Bone marrow (tissue), 2 donors: Measurements from ENCODE around the gene HELLS.
"Not testable (repeated sequence)": the region's sequence is repeated elsewhere in the genome, so short reads cannot be mapped to it uniquely, and the experiment has no call there.

Source experiments
- DNase-seq, 2 donors: peaks; one replicate each; lab custom pipeline; 2025; lab: John Stamatoyannopoulos, UW

Gene HELLS

DNA sequence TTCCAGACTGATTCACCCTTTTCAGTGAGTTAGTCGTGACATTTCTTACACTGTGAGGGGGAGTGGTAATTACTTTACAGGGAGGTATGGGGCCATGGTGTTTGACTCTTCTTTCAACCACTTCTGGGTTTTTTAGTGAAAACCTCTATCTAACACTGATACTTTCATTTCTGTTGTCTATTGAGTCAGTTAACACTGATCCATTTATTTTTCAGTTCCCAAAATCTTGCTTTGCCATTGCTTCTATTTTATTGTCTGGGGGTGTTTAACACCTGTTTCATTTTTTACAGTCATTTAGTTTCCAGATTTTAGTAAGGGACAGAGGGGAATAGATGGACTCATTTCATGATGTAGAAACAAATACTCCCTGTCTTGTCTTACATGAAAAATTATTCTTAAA, 61.5 kb downstream of the HELLS start:
- DNase-seq, result no peak

DNA sequence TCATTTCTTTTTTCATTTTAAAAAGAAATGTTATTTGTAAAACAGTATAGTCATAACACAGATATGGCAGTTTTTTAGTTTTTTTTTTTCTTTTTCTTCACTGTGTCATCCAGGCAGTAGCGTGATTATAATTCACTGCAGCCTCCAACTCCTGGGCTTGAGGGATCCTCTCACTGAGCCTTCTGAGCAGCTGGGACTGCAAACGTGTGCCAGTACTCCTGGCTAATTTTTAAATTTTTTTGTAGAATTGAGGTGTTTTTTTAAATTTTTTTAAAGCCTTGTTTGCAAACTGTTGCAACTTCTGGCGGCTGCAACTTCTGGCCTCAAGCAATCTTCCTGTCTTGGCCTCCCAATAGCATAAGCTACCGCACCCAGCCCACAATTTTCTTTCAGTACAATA, 63.0 kb downstream of the HELLS start:
- DNase-seq, result no peak

DNA sequence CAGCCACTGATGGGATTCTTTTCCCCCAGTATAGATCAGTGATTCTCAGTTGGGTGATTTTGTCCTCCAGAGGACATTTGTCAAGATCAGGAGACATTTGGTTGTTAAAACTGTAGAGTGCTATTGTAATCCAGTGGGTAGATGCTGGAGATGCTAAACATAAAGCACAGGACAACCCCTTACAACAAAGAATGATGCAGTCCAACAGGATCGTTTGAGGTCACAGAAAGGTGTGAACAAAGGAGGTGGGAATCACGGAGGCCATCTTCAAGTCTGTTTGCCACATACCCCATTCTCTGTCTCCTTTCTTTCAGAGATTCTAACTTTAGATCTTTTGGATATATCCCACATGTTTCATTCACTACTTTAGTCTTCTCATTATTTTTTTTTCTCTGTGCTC, 69.0 kb downstream of the HELLS start:
- DNase-seq, result no peak

DNA sequence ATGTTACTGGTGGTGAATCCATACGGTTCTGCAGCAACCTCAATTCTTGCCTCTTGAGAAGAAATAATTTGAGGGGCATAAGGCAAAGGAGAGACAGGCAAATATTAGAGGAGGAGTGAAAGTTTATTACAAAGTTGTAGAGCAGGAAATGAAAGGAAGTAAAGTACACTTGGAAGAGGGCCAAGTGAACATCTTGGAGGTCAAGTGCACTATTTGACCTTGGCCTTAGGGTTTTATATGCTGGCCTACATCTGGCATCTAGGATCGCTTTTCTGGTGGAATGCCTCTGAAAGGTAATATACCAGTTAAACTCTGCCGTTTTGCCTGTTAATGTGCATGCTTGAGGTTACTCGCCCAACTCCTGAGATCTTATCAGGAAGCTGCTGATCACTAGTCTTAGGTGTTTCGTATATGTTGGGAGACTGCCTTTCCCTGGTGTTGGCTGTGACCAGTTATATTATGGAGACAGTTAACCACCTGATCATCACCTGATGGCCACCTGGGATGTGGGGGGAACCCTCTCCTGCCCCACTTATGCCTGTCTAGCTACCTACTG, 71.9 kb downstream of the HELLS start:
- no peak for DNase-seq

DNA sequence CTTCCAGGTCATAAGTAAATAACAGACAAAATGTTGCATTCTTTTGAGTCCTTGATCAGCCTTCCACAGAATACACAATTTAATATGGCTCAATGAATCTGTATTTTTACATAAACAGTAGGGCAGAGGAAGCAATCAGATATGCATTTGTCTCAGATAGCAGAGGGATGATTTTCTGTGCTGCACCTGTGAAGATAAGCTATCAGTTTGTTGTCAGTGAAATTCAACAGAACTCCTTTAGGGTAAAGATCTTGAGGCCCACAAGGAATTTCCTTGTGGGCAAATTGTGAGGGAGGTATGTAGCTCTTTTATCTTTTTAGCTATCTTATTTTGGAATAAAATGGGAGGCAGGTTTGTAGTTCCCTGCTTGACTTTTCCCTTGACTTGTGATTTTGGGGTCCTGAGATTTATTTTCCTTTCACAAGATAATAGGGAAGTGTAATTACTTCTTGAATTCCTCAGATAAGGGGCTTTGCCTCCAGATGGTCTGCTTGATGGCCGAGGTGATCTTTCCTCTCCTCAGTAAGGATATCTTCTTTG, 77.1 kb downstream of the HELLS start:
- no peak for DNase-seq

DNA sequence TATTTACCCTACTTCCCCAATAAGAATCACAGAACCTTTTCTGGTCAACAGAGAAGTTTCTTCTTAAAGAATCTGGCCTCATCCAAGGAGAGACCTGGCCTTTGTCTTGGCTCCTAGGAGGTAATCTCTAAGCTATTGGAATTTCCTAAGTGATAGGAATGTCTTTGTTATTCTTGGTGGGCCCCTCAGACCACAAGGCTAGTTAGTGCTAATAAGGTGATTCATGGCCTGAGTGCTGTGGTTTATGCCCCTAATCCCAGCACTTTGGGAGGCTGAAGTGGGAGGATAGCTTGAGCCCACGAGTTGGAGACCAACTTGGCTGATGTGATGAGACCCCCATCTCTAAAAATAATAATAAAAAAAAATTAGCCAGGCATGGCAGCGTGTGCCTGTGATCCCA, 78.0 kb downstream of the HELLS start:
- no peak for DNase-seq

DNA sequence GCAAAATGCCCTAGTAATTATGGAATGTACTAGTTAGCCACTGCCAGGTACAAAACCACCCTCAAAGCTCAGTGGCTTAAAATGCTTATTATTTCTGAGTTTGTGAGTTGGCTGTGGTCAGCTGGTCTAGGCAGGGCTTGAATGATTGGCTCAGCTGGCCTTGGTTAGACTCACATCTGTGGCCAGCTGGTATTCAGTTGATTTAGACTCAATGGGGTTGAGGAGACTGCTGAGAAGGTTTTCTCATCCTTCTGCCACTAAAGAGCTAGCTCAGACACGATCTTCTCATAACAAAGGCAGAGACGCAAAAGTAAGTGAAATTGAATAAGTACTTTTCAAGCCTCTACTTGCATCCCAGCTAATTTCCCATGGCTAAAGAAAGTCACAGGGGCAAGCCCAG, 80.9 kb downstream of the HELLS start:
- DNase-seq, result no peak

DNA sequence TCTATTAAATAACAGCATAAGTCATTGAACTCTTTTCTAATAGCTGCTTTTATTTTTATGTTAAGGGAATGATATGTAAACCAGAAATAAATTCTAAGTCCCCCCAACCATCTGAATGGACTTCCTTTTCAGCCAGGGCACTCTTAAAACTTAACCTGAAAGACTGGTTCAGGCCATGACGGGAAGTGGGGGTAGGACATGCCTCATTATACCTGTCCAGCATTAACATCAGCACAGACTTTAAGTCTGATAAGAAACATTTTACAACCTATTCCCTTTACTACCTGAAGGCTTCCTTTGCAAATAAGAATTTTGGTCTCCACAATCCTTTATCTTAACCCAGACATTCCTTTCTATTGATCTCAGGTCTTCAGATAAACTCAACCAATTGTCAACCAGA, 81.9 kb downstream of the HELLS start:
- DNase-seq, result no peak

DNA sequence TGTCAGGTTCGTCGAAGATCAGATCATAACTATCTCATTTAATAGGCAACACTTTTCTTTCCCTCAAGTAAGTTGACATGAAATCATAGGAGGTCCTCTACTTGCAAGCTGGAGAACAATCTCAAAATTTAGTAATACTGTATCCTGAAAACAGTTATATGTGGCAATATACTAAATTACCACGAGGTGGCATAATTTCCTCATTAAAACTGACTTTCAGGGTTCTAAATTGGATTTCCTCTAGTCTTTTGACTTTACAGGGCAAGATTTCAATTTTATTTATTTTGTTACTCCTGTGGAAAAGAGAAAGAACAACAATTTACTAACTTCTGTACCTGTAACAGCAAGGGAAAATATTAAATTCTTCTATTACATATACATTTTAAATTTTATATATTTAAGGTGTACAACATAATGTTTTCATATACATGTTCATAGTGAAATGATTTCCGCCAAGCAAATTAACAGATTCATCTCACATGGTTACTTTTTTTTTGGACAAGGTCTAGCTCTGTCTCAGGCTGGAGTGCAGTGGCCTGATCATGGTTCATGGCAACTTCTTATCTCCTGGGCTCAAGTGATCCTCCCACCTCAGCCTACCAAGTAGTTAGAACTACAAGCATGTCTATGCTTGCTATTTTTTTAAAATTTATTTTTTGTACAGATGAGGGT, 84.6 kb downstream of the HELLS start:
- DNase-seq, result no peak

DNA sequence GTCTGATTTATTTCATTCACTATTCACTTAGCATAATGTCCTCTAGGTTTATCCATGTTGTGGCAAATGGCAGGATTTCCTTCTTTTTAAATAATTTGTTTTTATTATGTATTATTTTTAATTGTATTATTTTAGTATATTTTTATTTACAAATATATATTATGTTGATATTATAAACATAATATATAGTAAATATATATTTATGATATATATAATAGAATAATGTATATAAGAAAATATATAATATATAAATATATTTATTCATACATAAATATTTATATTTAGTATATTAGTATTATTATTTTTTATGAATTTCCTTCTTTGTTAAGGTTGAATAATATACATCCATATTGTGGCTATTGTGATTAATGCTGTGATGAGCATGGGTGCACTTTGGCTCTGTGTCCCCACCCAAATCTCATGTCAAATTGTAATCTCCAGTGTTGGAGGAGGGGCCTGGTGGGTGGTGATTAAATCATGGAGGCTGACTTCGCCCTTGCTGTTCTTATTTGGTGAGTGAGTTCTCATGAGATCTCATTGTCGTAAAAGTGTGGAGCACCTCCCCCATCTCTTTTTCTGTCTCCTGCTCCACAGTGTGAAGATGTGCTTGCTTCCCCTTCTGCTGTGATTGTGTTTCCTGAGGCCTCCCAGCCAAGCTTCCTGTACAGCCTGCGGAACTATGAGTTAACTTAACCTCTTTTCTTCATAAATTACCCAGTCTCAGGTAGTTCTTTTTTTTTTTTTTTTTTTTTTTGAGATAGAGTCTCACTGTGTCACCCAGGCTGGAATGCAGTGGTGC, 85.7 kb downstream of the HELLS start:
- peak in 1 of 2 donors; percentile 14 for DNase-seq

DNA sequence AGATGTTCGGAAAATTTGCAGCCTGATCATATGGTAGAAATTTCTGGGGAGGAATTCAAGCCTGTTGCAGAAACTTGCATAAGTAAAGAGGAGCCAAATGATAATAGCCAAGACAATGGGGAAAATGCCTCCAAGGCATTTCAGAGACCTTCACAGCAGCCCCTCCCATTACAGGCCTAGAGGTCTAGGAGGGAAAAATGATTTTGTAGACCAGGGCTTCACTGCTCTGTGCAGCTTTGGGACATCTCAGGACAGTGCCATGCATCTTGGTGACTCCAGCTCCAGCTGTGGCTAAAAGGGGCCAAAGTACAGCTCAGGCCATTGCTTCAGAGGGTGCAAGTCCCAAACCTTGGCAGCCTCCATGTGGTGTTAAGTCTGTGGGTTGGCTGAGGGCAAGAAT, 87.4 kb downstream of the HELLS start:
- DNase-seq, result no peak

DNA sequence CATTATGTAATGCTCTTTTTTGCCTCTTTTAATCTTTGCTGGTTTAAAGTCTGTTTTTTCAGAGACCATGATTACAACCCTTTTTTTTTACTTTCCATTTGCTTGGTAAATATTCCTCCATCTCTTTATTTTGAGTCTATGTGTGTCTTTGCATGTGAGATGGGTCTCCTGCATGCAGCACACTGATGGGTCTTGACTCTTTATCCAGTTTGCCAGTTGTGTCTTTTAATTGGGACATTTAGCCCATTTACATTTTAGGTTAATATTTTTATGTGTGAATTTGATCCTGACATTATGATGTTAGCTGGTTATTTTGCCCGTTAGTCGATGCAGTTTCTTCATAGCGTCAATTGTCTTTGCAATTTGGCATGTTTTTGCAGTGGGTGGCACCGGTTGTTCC, 92.5 kb downstream of the HELLS start:
- DNase-seq, result not testable (repeated sequence)

DNA sequence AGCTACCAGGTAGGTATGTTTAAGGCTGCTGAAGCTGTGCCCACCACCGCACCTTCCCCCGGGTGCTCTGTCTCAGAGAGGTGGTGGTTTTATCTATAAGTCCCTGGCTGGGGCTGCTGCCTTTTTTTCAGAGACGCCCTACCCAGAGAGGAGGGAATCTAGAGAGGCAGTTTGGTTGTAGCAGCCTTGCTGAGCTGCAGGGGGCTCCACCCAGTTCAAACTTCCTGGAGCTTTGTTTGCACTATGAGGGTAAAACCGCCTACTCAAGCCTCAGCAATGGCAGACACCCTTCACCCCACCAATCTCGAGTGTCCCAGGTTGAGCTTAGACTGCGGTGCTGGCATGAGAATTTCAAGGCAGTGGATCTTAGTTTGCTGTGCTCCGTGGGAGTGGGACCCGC, 94.3 kb downstream of the HELLS start:
- no peak for DNase-seq

DNA sequence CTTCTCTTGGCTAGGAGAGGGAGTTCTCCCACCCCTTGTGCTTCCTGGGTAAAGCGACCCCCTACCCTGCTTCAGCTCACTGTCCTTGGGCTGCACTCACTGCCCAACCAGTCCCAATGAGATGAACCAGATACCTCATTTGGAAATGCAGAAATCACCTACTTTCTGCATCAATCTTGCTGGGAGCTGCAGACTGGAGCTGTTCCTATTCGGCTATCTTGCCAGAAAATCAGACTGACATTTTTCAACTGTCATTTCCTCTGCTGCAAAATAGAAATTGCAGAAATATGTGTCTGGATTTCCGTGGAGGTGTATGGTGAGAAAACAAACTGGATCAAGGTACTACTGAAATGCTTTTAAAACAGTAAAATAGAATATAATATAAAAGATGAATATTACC, 95.0 kb downstream of the HELLS start:
- DNase-seq, result no peak

DNA sequence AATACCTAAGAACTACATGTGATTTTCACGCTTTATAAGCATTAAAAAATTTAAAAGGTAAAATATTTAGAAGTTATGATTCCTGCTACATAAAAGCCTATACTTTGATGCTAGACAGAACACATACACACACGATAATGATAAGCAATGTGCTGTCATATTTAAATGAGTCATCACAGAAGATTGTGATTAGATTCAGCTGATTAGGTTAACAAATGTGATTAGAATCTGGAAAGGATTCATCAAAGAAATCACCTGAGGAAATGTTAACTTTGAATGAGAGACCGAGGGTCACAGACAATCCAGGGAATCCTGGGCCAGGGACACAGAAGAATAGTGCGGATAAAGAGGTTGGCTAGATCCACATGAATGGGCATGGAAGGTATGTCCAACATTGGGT, 95.9 kb downstream of the HELLS start:
- DNase-seq, result no peak

DNA sequence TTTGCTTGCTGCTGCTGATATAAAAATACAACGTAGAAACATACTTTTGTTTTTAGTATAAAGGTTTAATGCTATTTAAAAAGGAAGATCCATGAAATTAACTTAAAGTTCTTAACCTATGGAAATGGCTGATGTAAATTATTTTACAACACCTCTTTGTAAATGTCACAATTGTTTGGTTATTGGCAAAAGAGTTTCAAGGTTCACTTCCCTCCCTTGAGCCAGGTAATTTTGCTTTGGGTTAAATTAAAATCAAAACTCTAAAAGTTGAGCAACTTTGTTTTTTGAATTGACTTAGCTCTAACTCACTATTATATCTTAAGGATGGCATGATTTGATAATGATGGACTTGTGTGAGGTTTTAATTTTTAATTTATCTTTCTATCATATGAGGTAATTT, 98.8 kb downstream of the HELLS start:
- DNase-seq, result no peak

DNA sequence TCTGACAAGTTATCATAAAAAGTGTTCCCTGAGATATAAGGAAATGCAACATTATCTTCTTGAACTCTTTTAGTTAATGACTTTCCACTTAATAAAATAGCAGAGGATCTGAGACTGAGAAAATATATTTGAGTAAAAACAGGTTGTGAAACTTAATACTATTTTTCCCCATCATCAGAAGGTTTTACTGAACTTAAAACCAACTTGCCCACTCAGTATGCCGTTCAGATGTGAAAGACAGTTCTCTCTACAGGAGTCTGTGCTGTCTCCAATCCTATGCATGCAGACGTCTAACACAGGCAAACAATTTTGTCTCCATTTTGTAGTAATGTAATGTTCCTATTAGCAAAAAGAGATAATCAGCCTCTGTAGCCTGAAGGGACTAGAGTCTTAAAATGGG, 99.7 kb downstream of the HELLS start:
- no peak for DNase-seq
